ENCODE data around the gene OR6C75.
"Not testable (repeated sequence)": the region's sequence is repeated elsewhere in the genome, so short reads cannot be mapped to it uniquely, and the experiment has no call there.

OR6C75 gene

DNA sequence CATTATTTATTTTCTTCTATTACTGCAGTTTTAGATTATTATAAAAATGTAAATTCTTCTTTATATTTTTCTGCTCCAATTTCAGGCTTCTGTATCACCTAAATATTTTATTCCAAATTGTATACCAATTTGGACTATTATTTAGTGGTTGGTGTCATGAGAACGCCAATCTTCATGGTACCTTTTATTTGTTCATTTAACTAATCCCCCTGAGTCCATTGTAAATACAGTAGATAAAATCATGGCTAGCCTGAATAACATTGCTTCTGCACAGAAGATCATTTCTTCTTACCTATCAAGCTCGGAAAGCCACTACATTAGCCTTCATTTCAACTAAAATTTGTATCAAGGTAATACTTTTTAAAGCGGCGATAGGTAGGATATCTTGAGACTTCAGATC lies at the start of gene OR6C75:
Gene OR6C75, plus strand, starts transcription at position 301 of the 400 bp plus-strand sequence. CDS start 2,136 bp downstream, outside the sequence.
- DNase-seq (ENCODE audit: low read depth in 2 of 2), result no peak

GRCh38 chr12:55314043-55314442 lies 48.7 kb upstream of the OR6C75 start, which contains the start of gene OR6C1:
Gene OR6C1, plus strand, starts transcription at chr12:55314343. Its CDS starts 6,257 bp downstream, at chr12:55320600.
- no peak for DNase-seq (ENCODE audit: low read depth in 2 of 2)

DNA sequence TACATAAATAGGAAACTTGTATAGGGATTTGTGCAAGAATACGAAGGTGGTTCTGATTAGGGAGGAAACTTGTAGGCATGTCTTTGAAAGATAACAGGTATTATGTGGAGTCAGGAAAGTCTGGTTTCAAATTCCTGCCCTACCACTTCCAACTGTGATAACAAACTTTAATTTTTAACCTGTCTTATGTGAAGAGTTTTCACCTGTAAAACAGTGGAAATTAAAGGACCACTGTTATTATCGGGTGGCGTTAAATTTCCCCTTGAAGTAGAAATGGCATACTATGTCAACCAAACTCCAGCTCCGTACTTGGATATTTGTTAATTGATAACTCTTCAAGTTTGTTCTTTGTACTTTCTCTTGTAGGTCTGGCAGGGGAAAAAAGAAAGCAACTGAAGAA lies 42.6 kb upstream of the OR6C75 start:
- DNase-seq (ENCODE audit: low read depth in 2 of 2), result no peak

- not testable (repeated sequence) for DNase-seq (ENCODE audit: low read depth in 2 of 2)
Measured at GRCh38 chr12:55325801-55326200, 37.0 kb upstream of the OR6C75 start.

- DNase-seq (ENCODE audit: low read depth in 2 of 2), result no peak
Measured at GRCh38 chr12:55330446-55330845, 32.3 kb upstream of the OR6C75 start, which contains the start of gene OR6C3. Gene OR6C3, plus strand, starts transcription at chr12:55330746. Its CDS starts 955 bp downstream, at chr12:55331701.

- no peak for DNase-seq (ENCODE audit: low read depth in 2 of 2)
Measured at GRCh38 chr12:55336002-55336401, 26.8 kb upstream of the OR6C75 start.

GRCh38 chr12:55355338-55355737 lies 7.4 kb upstream of the OR6C75 start:
- not testable (repeated sequence) for DNase-seq (ENCODE audit: low read depth in 2 of 2)

GRCh38 chr12:55365086-55365485 lies 2.3 kb downstream of the OR6C75 start:
- DNase-seq (ENCODE audit: low read depth in 2 of 2), result no peak

DNA sequence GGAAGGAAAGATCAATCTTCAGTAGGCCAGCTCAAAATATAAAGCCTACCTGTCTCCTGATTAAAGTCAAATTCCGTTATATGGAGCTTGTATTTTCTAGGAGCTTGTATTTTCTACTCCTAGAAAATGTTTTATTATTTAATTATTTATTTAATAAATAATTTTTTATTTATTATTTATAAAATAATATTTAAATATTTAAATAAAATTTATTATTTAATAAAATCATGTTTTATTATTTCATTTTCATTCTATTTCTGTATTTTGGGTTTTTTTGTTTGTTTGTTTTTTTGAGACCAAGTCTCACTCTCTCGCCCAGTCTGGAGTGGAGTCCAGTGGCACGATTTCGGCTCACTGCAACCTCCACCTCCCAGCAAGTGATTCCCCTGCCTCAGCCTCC lies 9.7 kb downstream of the OR6C75 start:
- DNase-seq (ENCODE audit: low read depth in 2 of 2), result no peak

- no peak for DNase-seq (ENCODE audit: low read depth in 2 of 2)
Measured at GRCh38 chr12:55385891-55386290, 23.1 kb downstream of the OR6C75 start.

DNA sequence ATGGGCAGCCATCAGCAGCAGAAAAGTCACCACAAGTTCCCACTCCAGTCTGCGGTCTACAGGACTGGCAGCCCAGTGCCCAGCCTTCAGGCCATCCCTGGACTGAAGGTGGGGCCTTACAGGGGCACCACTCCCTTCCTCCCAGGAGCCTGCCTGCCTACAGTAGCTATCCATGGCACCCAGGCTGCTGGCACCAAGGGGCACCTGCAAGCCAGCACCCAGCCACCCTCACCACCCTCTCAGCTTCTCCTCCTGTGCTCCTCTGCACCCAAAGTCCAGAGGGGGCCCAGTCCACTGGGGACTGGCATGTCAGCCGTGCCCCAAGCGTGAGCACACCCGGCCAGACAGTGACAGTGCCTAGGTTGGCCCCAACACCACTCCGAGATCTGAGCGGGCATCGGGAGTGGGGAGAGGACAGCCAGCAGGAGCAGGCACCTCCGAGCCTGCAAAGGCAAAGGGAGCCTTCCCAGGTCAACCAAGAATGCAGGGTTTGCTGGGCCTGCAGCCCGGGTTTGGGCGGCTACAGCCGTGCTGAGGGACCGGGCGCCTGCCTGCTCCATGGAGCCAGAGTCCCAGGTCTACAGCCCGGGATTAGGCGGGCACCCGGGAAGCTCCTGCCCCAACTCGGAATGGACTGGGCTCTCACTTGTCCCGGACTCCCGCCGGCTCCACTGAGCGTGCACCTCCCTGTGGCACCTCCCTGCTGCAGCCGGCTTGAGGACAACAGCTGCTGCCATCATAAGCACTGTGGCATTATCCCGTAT lies 29.4 kb downstream of the OR6C75 start:
- no peak for DNase-seq (ENCODE audit: low read depth in 2 of 2)

DNA sequence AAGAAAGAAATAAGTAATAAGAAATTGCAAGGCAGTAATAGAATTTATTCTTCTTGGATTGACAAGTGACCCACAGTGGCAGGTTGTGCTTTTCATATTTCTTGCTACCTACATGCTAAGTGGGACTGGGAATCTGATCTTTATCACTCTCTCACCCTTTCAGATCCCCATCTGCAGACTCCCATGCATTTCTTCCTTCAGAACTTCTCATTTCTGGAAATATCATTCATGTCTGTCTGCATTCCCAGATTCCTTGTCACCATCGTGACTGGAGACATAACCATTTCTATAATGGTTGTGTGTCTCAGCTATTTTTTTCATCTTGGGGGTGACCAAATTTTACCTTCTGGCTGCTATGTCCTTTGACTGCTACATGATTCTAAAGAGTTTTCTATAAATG lies 33.6 kb downstream of the OR6C75 start:
- no peak for DNase-seq (ENCODE audit: low read depth in 2 of 2)

- DNase-seq (ENCODE audit: low read depth in 2 of 2), result no peak
Measured at GRCh38 chr12:55400229-55400628, 37.5 kb downstream of the OR6C75 start, which contains the start of gene OR6C65. Gene OR6C65, plus strand, starts transcription at chr12:55400529. Its CDS starts 0 bp downstream, at chr12:55400529.

DNA sequence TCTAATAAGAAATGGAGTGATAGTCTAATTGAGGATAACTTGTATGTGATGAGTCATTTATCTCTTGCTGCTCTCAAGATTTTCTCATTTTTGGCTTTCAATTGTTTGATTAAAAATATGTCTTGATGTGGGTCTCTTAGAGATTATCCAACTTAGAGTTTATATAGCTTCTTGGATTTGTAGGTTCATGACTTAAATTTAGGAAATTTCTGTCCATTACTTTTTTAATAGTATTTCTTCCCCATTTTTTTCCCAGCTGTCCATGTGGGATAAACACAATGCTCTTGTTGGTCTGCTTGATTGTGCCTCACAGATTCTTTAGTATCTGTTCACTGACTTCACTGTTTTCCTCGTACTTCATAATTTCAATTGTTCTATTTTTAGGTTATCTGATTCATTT lies 45.1 kb downstream of the OR6C75 start:
- no peak for DNase-seq (ENCODE audit: low read depth in 2 of 2)

GRCh38 chr12:55409133-55409532 lies 46.4 kb downstream of the OR6C75 start:
- not testable (repeated sequence) for DNase-seq (ENCODE audit: low read depth in 2 of 2)

DNA sequence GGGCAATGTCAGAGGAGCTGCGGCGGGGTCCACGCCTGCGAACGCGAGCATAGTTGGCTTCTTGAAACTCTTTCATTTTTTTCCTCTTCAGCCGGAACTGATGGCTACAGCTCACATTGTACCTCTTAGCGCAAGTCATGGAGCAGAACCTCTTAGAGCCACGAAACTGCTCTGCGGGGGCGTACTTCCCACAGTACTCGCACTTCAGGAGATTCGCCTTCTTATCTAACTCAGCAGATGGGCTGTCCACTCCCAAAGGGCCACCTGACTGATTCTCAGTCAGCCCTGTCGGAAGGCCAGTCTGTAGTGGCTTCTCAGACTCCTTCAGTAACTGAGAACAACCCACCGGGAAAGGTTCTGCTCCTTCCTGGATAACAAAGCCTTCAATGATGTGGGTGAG lies 49.4 kb downstream of the OR6C75 start:
- not testable (repeated sequence) for DNase-seq (ENCODE audit: low read depth in 2 of 2)

DNA sequence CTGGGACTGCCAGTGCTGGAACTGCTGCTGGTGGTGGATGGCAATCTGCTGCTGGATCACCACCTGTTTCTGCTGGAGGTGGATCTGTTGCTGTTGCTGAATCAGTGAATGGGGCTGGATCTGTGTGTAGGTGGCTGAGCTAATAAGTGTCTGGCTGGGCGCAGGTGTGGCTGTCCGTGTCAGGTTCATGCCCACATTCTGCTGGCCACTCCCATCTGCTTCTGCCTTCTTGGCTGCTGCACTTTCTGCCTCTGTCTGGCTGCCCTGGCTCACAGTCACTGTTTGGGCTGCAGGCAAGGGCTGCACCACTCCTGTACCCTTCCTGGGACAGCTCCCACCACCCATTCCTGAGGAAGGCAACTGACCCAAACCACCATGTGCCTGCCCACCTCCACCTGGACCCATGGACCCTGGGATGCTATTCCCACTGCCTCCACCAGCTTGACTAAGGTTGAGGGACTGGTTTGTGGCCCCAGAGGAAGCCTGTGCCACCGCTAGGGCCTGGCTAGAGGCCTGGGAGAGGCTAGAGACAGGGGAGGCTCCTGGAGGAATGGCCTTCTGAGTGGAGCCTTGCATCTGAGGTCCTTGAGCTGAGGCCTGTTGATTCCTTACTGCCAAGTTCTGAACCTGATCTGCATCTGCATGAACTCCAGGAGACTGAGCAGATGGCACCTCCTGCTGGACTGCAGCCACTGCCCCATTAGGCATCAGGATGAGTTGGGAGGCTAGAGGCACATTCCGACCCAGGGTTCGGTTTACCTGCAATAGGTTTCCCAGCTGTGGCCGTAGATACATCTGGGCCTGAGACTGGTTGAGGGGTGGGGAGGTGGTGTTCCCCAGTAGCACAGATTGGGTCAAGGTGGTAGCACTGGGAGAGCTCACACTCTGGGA lies 51.0 kb downstream of the OR6C75 start:
- not testable (repeated sequence) for DNase-seq (ENCODE audit: low read depth in 2 of 2)

DNA sequence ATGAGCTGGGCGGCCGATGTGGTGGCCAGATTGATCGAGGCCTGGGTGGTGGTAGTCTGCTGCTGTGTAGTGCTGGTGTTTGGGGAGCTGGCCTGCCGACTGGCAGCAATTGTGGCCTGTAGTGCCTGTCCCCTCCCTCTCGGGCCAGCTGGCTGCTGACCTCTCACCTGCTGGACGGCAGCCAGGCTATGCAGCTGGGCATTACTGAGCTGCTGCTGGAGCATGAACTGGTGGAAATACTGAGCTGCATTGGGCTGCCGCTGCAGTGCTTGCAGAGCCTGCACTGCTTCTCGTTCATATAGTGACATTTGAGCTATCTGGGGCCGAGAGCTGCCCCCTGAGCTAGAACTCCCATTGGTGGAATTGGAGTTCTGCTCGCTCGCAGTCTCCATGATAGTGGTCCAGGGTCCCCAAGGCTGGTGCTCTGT lies 51.6 kb downstream of the OR6C75 start:
- DNase-seq (ENCODE audit: low read depth in 2 of 2), result not testable (repeated sequence)

DNA sequence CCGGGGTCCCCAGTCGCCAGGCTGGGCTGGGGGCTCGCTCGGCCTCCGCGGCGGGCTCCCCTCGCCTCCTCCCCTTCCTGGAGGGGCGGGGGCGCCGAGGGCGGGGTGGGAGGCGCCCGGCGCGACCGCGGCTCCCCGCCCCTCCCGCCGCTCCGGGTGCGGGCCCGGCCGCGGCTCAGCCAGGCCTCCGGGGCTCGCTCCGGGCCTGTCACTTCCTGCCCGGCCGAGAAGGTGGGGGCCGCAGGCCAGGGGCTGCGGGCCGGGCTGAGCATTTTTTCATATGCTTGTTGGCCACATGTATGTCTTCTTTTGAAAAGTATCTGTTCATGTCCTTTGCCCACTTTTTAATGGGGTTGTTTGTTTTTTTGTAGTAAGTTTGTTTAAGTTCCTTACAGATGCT lies 52.1 kb downstream of the OR6C75 start:
- DNase-seq (ENCODE audit: low read depth in 2 of 2), result not testable (repeated sequence)

DNA sequence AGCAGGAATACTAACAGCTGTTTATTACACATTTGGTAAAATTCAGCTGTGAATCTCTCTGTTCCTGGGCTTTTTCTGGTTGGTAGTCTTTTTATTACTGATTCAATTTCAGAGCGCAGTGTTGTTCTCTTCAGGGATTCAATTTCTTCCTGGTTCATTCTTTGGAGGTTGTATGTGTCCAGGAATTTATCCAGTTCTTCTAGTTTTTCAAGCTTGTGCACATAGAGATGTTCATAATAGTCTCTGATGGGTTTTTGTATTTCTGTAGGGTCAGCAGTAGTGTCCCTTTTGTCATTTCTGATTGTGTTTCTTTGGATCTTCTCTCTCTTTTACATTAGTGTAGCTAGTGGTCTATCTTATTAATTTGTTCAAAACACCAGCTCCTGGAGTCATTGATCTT lies 54.2 kb downstream of the OR6C75 start:
- DNase-seq (ENCODE audit: low read depth in 2 of 2), result no peak

Measured in activated CD8-positive, alpha-beta memory T cell treated with anti-CD3 and anti-CD28 coated beads for 4 hours (primary cell).